GM21786 (cell line): Measurements from ENCODE around the gene PLSCR4.
A peak's percentile ranks its signal among the peaks of the same experiment; 100 is the strongest.

Source experiments
- ATAC-seq: cut with Tn5 transposase; IDR thresholded peaks from one replicate; pipeline ENCODE4 v1.9.1; 2021; ENCODE audit not compliant: unreplicated experiment

PLSCR4 gene

DNA sequence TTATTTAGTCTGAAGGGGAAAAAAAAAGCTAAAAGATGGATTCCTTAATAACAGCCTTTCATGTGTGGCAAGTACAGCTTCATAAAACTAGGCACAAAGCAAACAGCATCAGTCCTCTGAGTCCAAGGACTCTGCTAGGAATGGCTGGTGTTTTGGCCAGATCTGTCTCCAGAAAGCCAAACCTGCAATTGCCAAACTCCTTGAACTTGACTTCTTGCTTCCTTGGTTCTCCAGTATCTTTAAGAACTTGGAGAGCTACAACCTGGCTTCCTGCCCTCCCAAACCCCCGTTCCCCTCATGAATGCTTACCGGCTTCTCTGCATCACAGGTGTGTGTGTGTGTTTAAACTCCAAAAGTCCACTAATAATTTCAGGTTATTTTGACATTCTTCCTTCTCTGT is 88.3 kb downstream of the PLSCR4 start:
- no peak for ATAC-seq

DNA sequence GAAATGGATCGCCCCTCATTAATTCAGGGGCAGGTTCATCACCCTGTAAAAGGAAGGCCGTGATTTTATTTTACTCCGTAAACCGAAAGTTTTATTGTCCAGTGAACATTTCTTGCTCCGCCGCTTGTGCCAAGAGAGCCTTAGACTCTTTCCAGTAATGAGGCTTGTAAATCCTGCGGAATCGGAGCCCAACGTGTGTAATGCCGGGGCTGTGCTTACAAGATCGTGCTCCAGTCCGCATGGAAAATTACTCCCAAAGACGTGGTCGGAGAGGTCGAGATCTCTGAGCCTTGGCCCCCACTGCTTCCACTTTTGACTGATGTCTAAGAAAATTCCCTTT is 89.3 kb downstream of the PLSCR4 start:
- ATAC-seq, result no peak

DNA sequence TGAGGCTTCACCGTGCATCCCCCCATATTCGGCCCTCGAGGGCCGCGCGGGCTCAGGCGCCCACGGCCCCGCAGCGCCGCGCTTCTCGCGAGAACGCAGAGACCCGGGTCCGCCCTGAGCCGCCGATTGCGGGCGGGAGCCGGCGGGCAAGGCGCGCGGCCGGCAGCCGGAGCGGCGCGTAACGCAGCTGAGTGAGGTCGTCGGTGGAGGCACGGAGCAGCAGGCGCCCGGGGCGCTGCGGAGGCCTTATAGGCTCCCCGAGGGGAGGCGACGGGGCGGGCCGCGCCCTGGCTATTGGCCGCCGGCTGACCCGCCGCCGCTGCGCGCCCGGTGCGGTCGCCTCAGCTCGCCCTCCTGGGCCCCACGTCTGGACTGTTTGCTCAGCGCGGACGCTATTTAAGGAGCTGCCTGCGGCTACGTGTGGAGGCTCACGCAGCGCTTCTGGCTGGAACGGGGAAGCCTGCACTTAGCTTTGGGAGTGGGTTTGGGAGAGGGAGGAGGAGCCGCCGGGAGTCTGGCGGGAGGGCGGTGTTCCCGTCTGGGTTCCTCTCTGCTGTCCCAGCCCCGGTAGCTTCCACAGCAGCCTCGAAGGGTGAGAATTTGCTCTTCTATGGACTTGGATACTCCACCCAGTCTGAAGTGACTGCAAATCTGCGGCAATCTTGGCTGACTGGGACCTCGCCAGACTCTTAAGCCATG is 89.8 kb downstream of the PLSCR4 start, which contains the start of gene PLOD2:
PLOD2 (minus strand) TSS at position 221 of the 699 bp plus-strand sequence; CDS start at position 26, 195 bp downstream.
- peak; percentile 44 for ATAC-seq

DNA sequence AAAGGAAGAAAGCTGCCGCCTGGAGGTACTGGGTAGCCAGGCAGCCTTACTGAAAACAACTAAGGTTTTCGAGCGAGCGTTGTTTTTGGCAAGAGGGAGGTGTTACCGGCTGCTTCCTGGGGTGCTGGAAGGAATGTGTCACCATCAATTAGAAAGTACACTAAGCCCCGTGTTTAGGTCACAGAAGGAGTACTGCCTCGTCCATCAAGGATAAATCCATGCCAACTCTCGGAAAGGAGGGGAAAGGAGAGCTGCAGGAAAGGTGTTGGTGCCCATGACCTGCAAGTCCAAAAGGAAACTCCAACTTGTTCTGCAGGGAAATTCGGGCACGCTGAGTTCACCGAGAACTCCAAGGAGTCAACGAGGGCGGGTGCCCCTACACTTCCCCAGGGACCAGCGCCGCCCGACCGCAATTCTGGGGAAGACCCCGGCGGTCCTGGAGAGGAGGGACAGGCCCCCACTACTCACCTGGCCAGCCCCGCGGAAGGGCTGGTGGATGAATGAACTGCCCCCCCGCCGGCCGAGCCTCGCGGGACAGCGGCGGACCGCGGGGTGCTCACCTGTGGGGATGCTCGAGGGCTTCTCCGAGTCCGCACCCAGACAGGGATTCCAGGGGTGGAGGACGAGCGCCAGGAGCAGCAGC is 90.5 kb downstream of the PLSCR4 start:
- peak; percentile 25 for ATAC-seq

DNA sequence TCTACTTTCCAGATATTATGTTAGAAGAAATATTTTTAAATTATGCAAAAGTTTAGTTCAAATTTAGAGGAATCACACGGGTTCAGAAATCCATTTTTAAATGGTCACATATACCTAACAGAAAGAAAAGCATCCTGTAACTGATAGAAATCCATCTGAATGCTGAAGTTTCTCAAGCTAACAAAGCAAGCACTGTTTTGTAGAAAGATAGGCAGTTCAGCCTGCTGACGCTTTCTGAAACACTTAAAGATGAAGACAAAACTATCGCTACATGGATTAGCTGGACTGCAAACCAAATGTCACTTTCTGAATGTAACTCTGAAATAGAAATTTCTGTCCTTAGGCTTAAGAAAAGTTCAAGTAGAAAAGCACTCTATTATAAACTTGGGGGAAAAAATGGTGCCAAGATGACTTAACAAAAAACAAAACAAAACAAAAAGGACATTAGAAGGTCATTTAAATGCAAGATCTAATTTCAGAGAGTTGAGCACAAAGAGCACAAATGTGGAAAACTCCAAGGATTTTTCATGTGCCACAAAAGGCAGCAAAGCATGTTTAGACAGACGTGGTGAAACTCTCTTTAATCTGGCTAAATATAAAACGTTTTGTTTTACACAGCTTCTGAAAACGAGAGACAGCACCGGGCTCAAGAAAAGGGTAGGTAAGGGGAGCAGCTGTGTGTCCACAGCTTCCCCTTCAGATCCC is 91.1 kb downstream of the PLSCR4 start:
- ATAC-seq, result no peak

DNA sequence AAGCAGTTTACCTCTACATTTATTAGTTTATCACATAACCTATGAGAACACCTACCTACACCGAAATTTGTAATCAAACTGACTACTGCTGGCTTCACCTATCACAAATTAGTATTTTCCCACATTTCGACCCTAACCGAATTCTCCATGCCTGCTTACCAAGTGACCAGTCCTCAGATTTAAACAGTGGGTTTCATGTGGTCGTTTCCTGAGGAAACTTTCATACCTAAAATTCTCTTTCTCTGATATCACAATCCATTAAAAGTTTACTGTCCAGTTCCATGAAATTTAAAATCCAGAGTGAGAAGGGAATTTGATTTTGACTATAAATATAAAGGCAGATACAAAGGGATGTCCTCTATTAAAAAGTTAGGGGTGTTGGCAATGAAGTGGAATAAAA is 91.9 kb downstream of the PLSCR4 start:
- no peak for ATAC-seq

DNA sequence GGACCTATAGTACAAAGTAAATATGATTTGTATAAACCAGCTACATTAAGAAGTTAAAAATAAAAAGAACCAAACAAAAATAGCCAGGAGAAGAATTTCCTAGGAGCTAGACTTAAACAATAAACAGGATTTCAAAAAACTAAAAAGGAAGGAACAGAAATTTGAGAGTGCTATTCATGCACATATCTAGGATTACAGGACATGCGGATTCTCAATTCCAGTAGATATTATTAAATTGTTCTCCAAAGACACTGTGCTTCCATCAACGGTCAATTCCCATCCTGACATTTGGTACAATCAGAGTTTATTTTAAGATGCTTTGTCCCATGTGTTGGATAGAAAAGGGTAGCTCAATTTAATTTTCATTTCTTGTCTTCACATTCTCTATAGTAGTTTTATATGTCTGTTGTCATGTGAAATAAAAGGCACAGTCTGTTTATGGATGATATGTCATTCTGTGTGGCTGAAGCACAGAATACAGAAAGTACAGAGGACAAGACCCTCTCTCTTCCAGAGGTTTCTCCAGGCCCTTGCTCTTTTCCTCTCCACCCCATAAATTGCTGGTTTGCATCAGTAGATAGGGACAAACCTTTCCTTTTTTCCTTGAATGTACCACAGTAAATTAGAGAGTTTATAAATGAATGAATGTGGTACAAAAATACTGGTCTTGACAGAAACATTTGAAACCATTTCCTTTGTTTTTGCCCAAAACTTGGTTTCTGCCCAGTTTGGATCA is 93.4 kb downstream of the PLSCR4 start:
- ATAC-seq, result no peak

DNA sequence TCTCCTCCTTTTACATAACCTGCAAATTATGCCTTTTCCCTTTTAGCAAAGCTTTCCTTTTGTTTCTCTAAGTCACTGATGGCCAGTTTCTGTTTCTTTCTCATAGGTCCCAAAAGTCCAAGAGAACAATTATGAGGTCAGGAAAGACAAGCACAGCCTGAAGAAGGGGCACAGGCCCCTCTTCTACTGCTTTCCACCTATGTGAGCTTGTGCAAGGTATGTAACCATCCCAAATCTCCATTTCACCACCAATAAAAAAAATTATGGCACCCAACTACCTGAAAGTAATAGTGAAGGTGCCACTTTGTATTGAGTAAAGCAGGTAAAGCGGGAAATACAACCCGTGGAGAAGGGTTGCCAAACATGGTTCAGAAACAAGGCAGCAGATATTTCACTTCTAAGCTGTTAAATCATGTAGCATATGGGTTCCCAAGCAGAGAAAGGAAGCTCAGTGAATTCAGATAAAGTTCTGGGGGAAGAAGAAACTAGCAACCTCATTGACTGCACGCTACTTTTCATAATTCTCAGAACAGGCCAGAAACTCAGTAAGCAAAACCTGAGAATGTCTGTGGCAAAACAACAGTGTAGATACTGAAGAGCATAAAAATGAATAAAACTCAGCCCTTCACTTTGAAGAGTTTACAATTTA is 94.1 kb downstream of the PLSCR4 start:
- ATAC-seq, result no peak

DNA sequence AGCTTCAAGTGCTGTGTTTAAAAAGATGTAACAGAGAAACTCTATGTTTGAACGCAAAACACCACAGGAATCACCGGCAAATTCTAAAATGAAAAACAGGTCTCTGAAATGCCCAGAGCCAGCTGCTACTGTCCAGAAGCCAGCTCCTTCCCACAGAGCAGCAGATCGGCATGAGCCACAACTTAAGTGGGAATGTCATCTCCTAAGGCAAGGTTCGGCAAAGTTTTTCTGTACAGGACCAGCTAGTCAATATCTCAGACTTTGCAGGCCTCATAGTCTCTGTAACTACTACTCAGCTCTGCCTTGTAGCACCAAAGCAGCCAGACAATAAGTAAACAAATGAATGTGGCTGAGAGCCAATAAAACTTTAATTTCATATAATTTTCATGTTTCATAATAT is 94.8 kb downstream of the PLSCR4 start:
- ATAC-seq, result no peak

DNA sequence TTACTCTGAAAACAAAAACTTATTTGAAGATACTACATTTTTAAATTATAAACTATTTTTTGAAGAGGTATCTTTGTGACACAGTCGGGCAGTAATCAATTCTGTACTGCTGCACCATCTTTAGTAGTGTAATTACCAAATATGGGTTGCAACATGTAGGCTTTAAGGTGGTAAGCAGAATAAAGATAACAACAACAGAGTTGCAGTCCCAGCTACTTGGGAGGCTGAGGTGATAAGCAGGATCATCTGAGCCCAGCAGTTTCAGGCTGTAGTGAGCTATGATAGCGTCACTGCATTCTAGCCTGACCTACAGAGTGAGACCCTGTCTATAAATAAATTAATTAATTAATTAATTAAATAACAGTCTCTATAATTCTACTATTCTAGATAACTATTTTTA is 95.9 kb downstream of the PLSCR4 start:
- no peak for ATAC-seq

DNA sequence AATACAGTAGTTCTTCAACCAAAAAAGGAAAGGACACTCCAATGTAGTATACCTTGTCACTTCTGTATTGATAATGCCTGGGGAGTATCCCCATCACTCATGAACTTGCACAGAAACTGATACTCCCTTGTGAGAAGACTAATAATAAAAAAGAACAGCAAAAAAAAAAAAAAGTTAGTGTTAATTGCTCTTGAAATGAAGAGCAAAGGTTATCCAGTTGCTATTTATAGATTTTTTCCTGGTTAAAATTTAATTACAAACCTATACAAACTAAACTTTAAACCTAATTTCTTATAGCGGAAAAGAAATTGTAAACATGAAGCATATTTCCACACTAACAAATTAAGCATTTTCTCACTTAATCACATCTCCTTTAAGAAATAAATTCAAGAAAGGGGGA is 96.6 kb downstream of the PLSCR4 start:
- ATAC-seq, result peak; percentile 40

DNA sequence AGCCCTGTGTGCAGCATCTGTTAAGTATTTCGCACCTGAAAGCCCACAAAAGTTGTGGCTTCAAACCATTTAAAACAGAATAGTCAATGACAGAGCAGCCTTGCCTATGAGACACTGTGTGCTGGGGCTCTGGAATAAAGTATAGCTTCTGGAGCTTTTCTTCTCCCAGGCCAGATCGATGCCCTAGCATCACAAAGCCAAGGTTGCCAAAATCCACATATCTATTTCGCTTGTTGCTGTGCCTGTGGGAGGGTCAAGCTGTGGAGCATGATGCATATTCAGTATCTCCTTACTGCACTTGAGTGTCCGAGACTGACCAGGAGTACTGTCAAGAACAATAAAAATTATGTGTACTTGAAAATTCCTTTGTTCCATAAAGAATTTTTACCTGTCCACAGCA is 97.5 kb downstream of the PLSCR4 start:
- ATAC-seq, result no peak

DNA sequence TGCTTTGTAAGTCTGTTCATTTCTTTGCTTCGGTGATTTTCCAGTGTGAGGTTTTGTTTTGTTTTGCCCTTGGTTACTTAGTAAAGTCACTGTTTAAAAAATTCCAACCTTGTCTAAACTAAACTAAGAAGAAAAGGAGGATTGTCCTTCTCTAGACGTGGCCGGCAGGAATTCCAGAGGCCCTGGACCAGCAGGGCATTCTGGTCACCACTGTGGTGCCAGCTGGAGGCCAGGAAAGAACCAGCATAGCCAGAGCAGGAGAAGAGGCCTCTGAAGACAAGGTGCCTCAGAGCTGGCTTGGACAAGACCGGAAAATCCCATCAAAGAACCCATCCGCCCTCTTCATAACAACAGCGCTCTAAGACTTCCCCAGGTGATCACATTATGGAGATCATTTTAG is 98.1 kb downstream of the PLSCR4 start:
- ATAC-seq, result no peak

DNA sequence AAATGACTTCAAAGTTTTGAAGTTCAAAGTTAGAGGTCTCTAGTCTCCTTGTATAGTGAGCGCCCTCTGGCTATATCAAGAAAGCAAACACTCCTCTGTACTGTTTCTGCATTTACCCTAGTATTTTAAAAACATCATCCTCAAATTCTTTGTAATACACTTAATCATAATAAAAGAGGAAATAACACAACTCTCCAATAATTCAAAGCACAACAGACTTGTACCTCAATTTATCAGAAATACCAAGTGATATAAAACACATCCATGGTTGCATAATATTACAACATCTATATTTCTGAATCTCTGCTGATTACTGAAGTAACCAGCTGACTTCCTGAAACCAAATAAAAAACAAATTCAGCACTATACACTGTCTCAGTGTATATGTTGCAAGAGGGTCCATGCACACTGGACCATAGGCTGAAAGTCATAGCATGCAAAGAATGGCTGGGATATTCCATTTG is 102.4 kb downstream of the PLSCR4 start:
- ATAC-seq, result no peak

DNA sequence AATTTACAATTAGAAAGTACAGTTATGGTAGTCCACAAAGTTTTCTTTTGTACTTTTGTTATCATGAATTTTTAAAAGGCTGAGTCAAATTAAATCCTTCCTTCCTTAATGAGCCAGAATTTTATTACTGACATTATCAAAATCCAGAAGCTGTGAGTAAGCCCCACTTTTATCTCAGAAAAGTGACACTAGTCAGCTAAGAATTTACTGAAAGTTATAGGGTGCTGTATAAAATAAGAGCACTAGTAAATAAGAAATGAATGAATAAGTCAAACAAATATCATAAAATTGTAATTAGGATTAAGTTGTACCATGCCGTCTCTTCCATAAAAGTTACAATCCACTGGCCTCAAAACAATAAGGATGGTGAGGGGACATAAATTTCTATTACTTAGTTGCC is 105.3 kb downstream of the PLSCR4 start:
- no peak for ATAC-seq

DNA sequence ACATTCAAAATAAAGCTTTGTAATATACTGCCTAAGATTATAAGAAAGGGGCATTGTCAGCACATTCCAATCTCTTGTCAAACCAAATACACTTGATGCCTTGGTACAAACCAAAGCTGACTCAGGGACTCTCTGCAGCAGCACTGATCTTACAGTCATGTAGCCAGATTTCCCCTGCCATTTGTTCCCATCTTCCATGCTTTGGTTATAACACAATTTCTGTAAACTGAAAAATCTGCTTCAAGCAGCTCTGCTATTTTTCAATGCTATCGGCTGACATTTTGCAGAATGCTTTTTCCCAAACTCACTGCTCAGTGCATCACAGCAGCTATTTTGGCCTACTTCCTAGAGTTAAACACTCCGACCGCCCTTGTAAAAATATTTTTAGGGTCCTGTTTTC is 108.1 kb downstream of the PLSCR4 start:
- no peak for ATAC-seq
